AG09319 (cell line): ENCODE results near the gene GNAI1.

Source experiments
- DNase-seq: peaks from one replicate; pipeline ENCODE4 v3.0.0-alpha.2; 2010; ENCODE audit warnings: low read depth; ENCODE audit errors: extremely low read depth
- TF ChIP-seq, protein P1 (sequence below): IDR thresholded peaks from 2 replicates; pipeline ENCODE4 v1.5.1; 2011; ENCODE audit warnings: low read depth, mild to moderate bottlenecking, inconsistent platforms, low read length, moderate library complexity

The GNAI1 gene

GRCh38 chr7:80183351-80183750 is 48.7 kb downstream of the GNAI1 start:
- TF ChIP-seq, protein P1, sequence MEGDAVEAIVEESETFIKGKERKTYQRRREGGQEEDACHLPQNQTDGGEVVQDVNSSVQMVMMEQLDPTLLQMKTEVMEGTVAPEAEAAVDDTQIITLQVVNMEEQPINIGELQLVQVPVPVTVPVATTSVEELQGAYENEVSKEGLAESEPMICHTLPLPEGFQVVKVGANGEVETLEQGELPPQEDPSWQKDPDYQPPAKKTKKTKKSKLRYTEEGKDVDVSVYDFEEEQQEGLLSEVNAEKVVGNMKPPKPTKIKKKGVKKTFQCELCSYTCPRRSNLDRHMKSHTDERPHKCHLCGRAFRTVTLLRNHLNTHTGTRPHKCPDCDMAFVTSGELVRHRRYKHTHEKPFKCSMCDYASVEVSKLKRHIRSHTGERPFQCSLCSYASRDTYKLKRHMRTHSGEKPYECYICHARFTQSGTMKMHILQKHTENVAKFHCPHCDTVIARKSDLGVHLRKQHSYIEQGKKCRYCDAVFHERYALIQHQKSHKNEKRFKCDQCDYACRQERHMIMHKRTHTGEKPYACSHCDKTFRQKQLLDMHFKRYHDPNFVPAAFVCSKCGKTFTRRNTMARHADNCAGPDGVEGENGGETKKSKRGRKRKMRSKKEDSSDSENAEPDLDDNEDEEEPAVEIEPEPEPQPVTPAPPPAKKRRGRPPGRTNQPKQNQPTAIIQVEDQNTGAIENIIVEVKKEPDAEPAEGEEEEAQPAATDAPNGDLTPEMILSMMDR = no peak
- DNase-seq = no peak

- TF ChIP-seq, protein P1 = no peak
- no peak for DNase-seq
Observed at GRCh38 chr7:80183900-80184685, 49.5 kb downstream of the GNAI1 start.

GRCh38 chr7:80184693-80185092 is 50.1 kb downstream of the GNAI1 start:
- TF ChIP-seq, protein P1 = no peak
- DNase-seq = no peak

DNA sequence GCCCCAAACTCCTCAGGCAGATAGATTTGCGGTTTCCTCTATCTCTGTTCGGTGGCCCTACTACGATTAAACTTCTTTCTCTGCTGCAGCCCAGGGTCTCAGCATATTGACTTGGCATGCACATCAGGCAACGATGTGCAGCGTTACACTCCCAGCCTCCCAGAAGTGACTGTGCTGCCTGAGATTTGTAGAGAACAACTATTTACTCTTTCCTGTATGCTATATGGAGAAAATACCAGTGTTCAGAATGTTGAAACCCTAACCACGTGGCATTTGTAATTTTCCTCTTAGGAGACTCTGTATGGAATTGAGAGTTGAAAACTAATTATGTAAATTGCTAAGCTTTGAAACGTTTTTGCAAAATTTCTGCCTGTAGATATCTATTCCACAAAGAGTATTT is 50.9 kb downstream of the GNAI1 start:
- DNase-seq = no peak
- TF ChIP-seq, protein P1 = no peak

GRCh38 chr7:80186721-80187120 is 52.1 kb downstream of the GNAI1 start:
- no peak for DNase-seq
- TF ChIP-seq, protein P1 = no peak

DNA sequence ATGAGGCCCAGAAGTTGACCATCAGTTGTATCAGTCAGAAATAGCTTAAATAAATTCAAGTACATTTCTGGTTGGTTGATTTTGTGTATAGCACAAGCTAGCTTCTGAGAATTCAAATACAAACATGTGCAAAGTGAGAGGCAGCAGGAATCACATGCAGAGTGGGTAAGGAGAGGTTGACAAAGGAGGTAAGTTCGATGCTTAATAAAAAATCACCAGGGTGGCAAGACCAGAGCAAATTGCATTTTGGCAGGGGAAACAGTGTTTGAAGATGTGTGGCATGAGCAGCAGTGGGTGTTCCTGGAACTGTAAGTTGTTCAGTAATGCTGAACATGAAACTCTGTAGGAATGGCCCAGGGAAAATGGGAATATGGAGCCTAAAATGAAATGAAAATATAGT is 52.6 kb downstream of the GNAI1 start:
- TF ChIP-seq, protein P1 = no peak
- no peak for DNase-seq

DNA sequence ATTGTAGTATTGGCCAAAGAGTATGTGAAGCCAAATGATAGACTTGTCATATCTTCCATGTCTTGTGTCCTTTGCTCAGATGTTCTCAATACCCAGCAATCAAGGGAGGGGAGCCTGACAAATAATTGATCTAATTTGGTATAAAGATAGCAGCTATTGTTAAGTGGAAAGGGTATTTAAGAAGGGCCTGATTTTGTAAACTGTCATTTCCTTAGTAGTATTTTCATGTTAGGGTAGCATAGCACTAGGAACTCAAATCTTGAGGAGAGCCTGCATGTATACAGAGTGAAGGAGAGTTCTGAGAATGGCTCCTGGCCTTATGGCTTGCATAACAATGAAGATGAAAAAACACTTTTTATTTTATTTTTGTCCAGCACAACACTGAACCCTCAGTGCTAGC is 53.1 kb downstream of the GNAI1 start:
- DNase-seq = no peak
- TF ChIP-seq, protein P1 = no peak
